ENCODE data around the gene KLHL35. TPM values are rescaled to one million over a fixed set of nuclear protein-coding genes. Genes with fewer than 3 reads are reported as not detected.

The KLHL35 gene
- total and polyA plus RNA-seq, 2 of the 4 experiments (the other 2 are of a cell fraction) = 1.6 to 3.3 TPM

DNA sequence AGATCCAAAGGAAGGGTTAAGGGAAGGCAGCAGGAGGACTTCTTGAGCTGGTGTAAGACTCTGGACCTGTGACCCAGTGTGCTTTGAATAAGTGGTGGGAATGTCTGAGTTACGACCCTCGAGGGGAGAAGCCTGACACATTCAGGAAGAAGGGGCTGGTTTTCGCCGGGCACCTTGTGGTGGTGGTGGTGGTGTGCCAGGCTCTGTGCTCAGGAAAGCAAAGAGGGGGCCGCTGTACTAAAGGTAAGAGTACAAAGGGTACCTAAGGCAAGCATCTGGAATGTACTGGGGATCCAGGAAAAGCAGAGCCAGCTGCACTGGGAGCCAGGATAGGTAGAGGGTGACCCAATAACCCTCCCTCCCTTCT lies 6.3 kb downstream of the KLHL35 start:
- H3K23ac ChIP-seq (ENCODE audit: low read depth, low read length) = no peak overlapping the region
- intact Hi-C loops (cut with micrococcal nuclease) (no loop called here), in situ Hi-C loops (cut with MboI; ENCODE audit: low sequenced_read_pairs) (no loop called here), dilution Hi-C loops (cut with HindIII; ENCODE audit: low sequenced_read_pairs, unreplicated experiment) (no loop called here)
- ATAC-seq (ENCODE audit: low read depth) (no peak), DNase-seq (no peak)
- no peak overlapping the region for H2AK9ac ChIP-seq (replicated peaks; ENCODE audit: low read depth, low read length, poor library complexity)
- H2AK5ac ChIP-seq (ENCODE audit: low read depth, low read length) = no peak overlapping the region
- peaks cover 5% of the 10 kb centered on the region for H3K9me1 ChIP-seq (ENCODE audit: insufficient read depth, low read length)
- H4K5ac ChIP-seq (ENCODE audit: low read depth, low read length) = no peak overlapping the region
- peaks cover 6% of the 10 kb centered on the region for H3K9me3 ChIP-seq (ENCODE audit: control insufficient read depth, insufficient read depth, low read length)
- H3K4me1 ChIP-seq (ENCODE audit: control insufficient read depth, insufficient read depth, low read length) = peaks cover 10% of the 10 kb centered on the region
- CTCF ChIA-PET = no interaction called here
- BruUV-seq (replicated peaks) = no TSS peak
- H3K9ac ChIP-seq (ENCODE audit: low read depth, low read length) = no peak overlapping the region
- H3K4me2 ChIP-seq (ENCODE audit: low read depth, low read length) = no peak overlapping the region
- WGBS, 2 experiments (ENCODE audit: extremely low coverage in 2 of 2, insufficient read length in 1 of 2) = 92% methylated on average over 2 of the region's 5 CpGs; no CpG with 5 or more reads in 1 of the 2 experiments
- H4K8ac ChIP-seq (ENCODE audit: low read depth in 2 of 2, low read length in 2 of 2) = no peak overlapping the region
- 0 out of 4 replicates have a peak, but pooled peaks cover 0 to 6% of the 10 kb centered on the region in 2 experiments for H3K79me1 ChIP-seq (ENCODE audit: low read depth in 1 of 2, low read length in 2 of 2)
- no peak overlapping the region for H2BK120ac ChIP-seq (ENCODE audit: low read depth, low read length)
- no peak overlapping the region for H3K4ac ChIP-seq (ENCODE audit: low read depth, low read length)
- 0 out of 2 replicates have a peak, but pooled peaks cover 3% of the 10 kb centered on the region for H4K20me1 ChIP-seq (ENCODE audit: insufficient read depth, low read length)
- H3K27ac ChIP-seq (ENCODE audit: insufficient read depth, low read length) = no peak overlapping the region
- H3K36me3 ChIP-seq (ENCODE audit: control insufficient read depth, insufficient read depth, low read length) = peaks cover 17% of the 10 kb centered on the region
- H2BK5ac ChIP-seq (ENCODE audit: low read depth, low read length, poor library complexity, severe bottlenecking) = no peak overlapping the region
- no peak for TF ChIP-seq USF2 (IDR thresholded peaks at IDR 0.05; ENCODE audit: low read depth, low read length)
- no peak for TF ChIP-seq RFX5 (IDR thresholded peaks at IDR 0.05; ENCODE audit: low read depth, low read length)
- TF ChIP-seq RCOR1 (IDR thresholded peaks at IDR 0.05; ENCODE audit: insufficient replicate concordance, low read length) = no peak
- no peak for TF ChIP-seq SMC3 (IDR thresholded peaks at IDR 0.05; ENCODE audit: low read depth, low read length)
- no peak for TF ChIP-seq POLR2A (IDR thresholded peaks at IDR 0.05; ENCODE audit: low read depth, low read length)
- TF ChIP-seq, protein P1, sequence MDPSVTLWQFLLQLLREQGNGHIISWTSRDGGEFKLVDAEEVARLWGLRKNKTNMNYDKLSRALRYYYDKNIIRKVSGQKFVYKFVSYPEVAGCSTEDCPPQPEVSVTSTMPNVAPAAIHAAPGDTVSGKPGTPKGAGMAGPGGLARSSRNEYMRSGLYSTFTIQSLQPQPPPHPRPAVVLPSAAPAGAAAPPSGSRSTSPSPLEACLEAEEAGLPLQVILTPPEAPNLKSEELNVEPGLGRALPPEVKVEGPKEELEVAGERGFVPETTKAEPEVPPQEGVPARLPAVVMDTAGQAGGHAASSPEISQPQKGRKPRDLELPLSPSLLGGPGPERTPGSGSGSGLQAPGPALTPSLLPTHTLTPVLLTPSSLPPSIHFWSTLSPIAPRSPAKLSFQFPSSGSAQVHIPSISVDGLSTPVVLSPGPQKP (IDR thresholded peaks at IDR 0.05; ENCODE audit: borderline replicate concordance, low read depth, low read length) = no peak
- no peak for TF ChIP-seq NFE2L2 (IDR thresholded peaks at IDR 0.05; ENCODE audit: low read depth, low read length)
- TF ChIP-seq FOS (IDR thresholded peaks at IDR 0.05; ENCODE audit: low read depth, low read length) = no peak
- H3K27me3 ChIP-seq (ENCODE audit: control insufficient read depth, insufficient read depth, low read length) = peaks cover 16% of the 10 kb centered on the region
- POLR2A ChIA-PET (ENCODE audit: unreplicated experiment) = no interaction called here
- no peak overlapping the region for H3K18ac ChIP-seq (ENCODE audit: low read depth, low read length)
- H3K56ac ChIP-seq (ENCODE audit: extremely low read depth, insufficient read depth, low read length) = no peak overlapping the region
- no peak overlapping the region for H4K91ac ChIP-seq (ENCODE audit: insufficient read depth, low read depth, low read length)
- H2BK15ac ChIP-seq (ENCODE audit: low read depth, low read length) = no peak overlapping the region
- H2AFZ ChIP-seq (replicated peaks; ENCODE audit: low read length, poor library complexity) = no peak overlapping the region
- no peak overlapping the region for H3K14ac ChIP-seq (replicated peaks; ENCODE audit: low read depth, low read length)
- no peak overlapping the region for H3K4me3 ChIP-seq (ENCODE audit: insufficient read depth, low read depth, low read length)
- H2BK20ac ChIP-seq (ENCODE audit: low read depth, low read length) = no peak overlapping the region

All from IMR-90 (cell line).